SK-N-SH treated with all-trans-retinoic acid at 6 μM for 48 hours (cell line): Measurements from ENCODE around the gene LRCH1.

Experiments used
- ATAC-seq: fragments of 200-7000 bp; cut with Tn5 transposase; 3 replicates; pipeline ENCODE4 v1.9.1; 2020; ENCODE audit warnings: mild to moderate bottlenecking, moderate library complexity
- ARNTL ChIP-seq: fragments of 450-650 bp; formaldehyde crosslinking; IDR thresholded peaks from 2 replicates; pipeline ENCODE4 v1.5.0; 2020; ENCODE audit warnings: low read depth, mild to moderate bottlenecking, moderate library complexity, borderline replicate concordance
- BACH2 ChIP-seq: fragments of 250-450 bp; sonication (Bioruptor Pico); IDR thresholded peaks from 2 replicates; pipeline ENCODE4 v1.9.0; 2021; ENCODE audit warnings: mild to moderate bottlenecking, borderline replicate concordance
- CSDC2 ChIP-seq: fragments of 250-450 bp; sonication (Bioruptor Pico); IDR thresholded peaks from 2 replicates; pipeline ENCODE4 v1.5.0; 2020; ENCODE audit warnings: mild to moderate bottlenecking, moderate library complexity
- GLIS3 ChIP-seq: fragments of 250-450 bp; sonication (Bioruptor Pico); IDR thresholded peaks from 2 replicates; pipeline ENCODE4 v1.5.0; 2020; ENCODE audit warnings: mild to moderate bottlenecking, moderate library complexity
- ISL1 ChIP-seq: fragments of 250-450 bp; sonication (Bioruptor Pico); IDR thresholded peaks from 2 replicates; pipeline ENCODE4 v2.1.2; 2022; ENCODE audit warnings: mild to moderate bottlenecking, moderate library complexity
- PATZ1 ChIP-seq: fragments of 250-450 bp; sonication (Bioruptor Pico); IDR thresholded peaks from 2 replicates; pipeline ENCODE4 v1.8.0; 2020; ENCODE audit warnings: mild to moderate bottlenecking, moderate library complexity, borderline replicate concordance
- PPARA ChIP-seq: fragments of 250-450 bp; sonication (Bioruptor Pico); IDR thresholded peaks from 2 replicates; pipeline ENCODE4 v1.5.0; 2020; ENCODE audit warnings: mild to moderate bottlenecking, borderline replicate concordance
- RARB ChIP-seq: fragments of 250-450 bp; sonication (Bioruptor Pico); IDR thresholded peaks from 2 replicates; pipeline ENCODE4 v1.8.0; 2021; ENCODE audit warnings: mild to moderate bottlenecking, moderate library complexity
- SNAI2 ChIP-seq: fragments of 250-450 bp; sonication (Bioruptor Pico); IDR thresholded peaks from 2 replicates; pipeline ENCODE4 v1.5.0; 2020; ENCODE audit warnings: mild to moderate bottlenecking, moderate library complexity
- TSHZ2 ChIP-seq: fragments of 250-450 bp; sonication (Bioruptor Pico); IDR thresholded peaks from 2 replicates; pipeline ENCODE4 v1.5.0; 2020; ENCODE audit warnings: mild to moderate bottlenecking, moderate library complexity
- ZC3H10 ChIP-seq: fragments of 250-450 bp; sonication (Bioruptor Pico); IDR thresholded peaks from 2 replicates; pipeline ENCODE4 v1.5.1; 2021; ENCODE audit warnings: mild to moderate bottlenecking, moderate library complexity
- ZFP3 ChIP-seq: fragments of 250-450 bp; sonication (Bioruptor Pico); IDR thresholded peaks from 2 replicates; pipeline ENCODE4 v1.5.0; 2020; ENCODE audit warnings: mild to moderate bottlenecking, moderate library complexity
- ZNF565 ChIP-seq: fragments of 450-650 bp; formaldehyde crosslinking; conservative IDR thresholded peaks from 2 replicates; pipeline ENCODE4 v1.5.0; 2020; ENCODE audit warnings: low read depth, mild to moderate bottlenecking, moderate library complexity
- ZNF70 ChIP-seq: fragments of 450-650 bp; formaldehyde crosslinking; IDR thresholded peaks from 2 replicates; pipeline ENCODE4 v1.5.0; 2020; ENCODE audit warnings: mild to moderate bottlenecking, moderate library complexity
- ZNF8 ChIP-seq: fragments of 450-650 bp; formaldehyde crosslinking; IDR thresholded peaks from 2 replicates; pipeline ENCODE4 v1.5.0; 2020; ENCODE audit warnings: mild to moderate bottlenecking, moderate library complexity
- TF ChIP-seq, protein P1 (sequence below): fragments of 250-450 bp; sonication (Bioruptor Pico); IDR thresholded peaks from 2 replicates; pipeline ENCODE4 v1.8.0; 2021; ENCODE audit warnings: low read depth, mild to moderate bottlenecking, moderate library complexity, borderline replicate concordance
- TF ChIP-seq, protein P2 (sequence below): fragments of 250-450 bp; sonication (Bioruptor Pico); IDR thresholded peaks from 2 replicates; pipeline ENCODE4 v1.5.1; 2020; ENCODE audit warnings: low read depth, mild to moderate bottlenecking, moderate library complexity

LRCH1 gene

DNA sequence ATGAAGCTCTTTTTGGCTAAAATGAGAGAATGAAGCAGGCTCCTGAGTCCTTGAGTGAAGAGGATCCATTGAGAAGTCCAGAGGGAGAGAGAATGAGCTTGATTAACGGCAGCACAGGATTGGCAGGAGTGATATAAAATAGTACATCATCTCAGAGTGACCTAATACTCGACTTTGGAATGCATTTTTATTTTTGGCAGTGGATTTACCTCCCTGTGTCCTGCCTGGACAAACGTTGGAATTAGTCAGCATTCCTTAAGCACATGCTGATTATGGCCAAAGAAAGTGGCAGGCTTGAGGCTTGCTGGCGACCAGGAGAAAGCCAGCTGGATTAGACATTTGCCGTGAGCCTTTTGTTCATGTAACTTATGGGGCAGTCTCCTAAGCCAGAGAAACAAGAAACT is 22.9 kb downstream of the LRCH1 start:
- TF ChIP-seq, protein P1, sequence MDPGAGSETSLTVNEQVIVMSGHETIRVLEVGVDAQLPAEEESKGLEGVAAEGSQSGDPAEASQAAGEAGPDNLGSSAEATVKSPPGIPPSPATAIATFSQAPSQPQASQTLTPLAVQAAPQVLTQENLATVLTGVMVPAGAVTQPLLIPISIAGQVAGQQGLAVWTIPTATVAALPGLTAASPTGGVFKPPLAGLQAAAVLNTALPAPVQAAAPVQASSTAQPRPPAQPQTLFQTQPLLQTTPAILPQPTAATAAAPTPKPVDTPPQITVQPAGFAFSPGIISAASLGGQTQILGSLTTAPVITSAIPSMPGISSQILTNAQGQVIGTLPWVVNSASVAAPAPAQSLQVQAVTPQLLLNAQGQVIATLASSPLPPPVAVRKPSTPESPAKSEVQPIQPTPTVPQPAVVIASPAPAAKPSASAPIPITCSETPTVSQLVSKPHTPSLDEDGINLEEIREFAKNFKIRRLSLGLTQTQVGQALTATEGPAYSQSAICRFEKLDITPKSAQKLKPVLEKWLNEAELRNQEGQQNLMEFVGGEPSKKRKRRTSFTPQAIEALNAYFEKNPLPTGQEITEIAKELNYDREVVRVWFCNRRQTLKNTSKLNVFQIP (CRISPR knock-in tag), result no peak
- no peak for TF ChIP-seq ZFP3 (CRISPR knock-in tag)
- TF ChIP-seq ISL1 (CRISPR knock-in tag), result peak; percentile 70
- 0 out of 2 replicates have a peak, but pooled peaks have one; percentile 46 for TF ChIP-seq SNAI2 (CRISPR knock-in tag)
- 0 out of 2 replicates have a peak, but pooled peaks have one; percentile 13 for TF ChIP-seq ZNF8 (CRISPR knock-in tag)
- ATAC-seq, result peak; percentile 88

DNA sequence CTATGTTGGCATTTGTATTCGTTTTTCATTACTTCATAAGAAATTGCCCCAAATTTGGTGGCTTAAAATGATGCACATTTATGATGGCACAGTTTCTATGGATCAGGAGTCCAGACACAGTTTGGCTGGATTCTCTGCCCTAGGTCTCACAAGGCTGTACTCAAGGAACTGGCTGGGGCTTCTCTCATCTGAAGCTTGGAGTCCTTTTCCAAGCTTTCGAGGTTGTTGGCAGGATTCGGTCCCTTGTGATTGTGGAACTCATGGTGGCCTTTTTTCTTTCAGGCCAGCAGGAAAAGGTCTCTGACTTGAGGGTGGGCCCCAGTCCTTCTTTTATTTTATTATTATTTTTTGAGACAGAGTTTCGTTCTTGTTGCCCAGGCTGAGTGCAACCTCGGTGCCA is 23.8 kb downstream of the LRCH1 start:
- no peak for ATAC-seq
- no peak for TF ChIP-seq ZFP3 (CRISPR knock-in tag)
- TF ChIP-seq CSDC2 (CRISPR knock-in tag), result no peak
- TF ChIP-seq ISL1 (CRISPR knock-in tag), result no peak
- TF ChIP-seq, protein P1 (CRISPR knock-in tag), result no peak
- no peak for TF ChIP-seq TSHZ2
- no peak for TF ChIP-seq SNAI2 (CRISPR knock-in tag)
- TF ChIP-seq ZNF8 (CRISPR knock-in tag), result no peak
- TF ChIP-seq ARNTL (CRISPR knock-in tag), result no peak
- TF ChIP-seq ZC3H10 (CRISPR knock-in tag), result no peak
- no peak for TF ChIP-seq GLIS3 (CRISPR knock-in tag)

DNA sequence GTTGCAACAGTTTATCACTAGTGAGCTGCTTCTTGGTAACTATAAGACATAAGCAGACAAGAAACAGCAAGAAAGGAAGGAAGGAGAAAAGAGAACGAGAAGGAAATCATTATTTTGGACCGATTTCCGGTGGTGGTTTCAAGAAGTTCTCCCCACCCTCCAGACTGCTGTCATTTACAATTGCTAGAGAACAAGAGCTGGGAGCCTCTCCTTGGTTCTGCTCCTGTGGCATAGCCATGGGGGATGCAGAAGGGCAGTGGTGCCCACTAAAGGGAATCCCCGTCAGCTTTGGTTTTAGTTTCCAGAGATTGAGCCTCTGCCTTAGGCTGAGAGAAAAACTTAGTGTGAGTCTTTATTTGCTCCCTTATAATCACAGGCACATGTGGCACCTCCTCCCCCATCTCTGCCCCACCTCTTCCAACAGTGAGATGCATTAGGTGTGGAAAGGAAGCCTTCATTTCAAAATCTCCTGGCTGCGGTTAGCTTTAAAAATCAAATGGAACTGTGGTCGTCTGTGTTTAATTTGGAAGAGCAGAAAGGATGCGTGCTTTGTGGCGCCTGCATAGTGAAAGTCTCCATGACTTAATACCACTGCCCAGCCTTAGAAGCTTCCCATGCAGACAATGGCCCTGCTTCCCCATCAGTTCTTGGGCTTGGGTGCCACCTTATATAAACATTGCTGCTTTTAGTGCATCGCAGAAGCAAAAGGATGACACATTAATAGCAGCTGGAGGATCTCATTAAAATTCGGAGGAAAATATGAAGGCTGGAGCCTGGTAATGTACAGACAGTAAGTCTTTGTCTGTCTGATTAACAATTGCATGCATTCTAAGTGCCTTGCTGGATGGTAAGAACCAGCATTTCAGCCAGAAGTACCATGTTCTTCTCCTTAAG is 25.0 kb downstream of the LRCH1 start:
- ATAC-seq, result peak; percentile 41
- TF ChIP-seq, protein P2, sequence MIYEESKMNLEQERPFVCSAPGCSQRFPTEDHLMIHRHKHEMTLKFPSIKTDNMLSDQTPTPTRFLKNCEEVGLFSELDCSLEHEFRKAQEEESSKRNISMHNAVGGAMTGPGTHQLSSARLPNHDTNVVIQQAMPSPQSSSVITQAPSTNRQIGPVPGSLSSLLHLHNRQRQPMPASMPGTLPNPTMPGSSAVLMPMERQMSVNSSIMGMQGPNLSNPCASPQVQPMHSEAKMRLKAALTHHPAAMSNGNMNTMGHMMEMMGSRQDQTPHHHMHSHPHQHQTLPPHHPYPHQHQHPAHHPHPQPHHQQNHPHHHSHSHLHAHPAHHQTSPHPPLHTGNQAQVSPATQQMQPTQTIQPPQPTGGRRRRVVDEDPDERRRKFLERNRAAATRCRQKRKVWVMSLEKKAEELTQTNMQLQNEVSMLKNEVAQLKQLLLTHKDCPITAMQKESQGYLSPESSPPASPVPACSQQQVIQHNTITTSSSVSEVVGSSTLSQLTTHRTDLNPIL (CRISPR knock-in tag), result no peak
- TF ChIP-seq BACH2 (no peak), ZFP3 (CRISPR knock-in tag) (no peak), SNAI2 (CRISPR knock-in tag) (no peak), CSDC2 (CRISPR knock-in tag) (no peak), PATZ1 (CRISPR knock-in tag) (no peak), RARB (no peak), PPARA (no peak), TSHZ2 (no peak), ZNF565 (CRISPR knock-in tag) (no peak), ZNF70 (CRISPR knock-in tag) (no peak)
